IMR-90 (cell line): Measurements from ENCODE around the gene DOCK6. TPM values are rescaled to one million over a fixed set of nuclear protein-coding genes. Genes with fewer than 3 reads are reported as not detected.

Source experiments
- ATAC-seq: fragments of 200-7000 bp; cut with Tn5 transposase; 2 replicates; pipeline ENCODE4 v1.9.1; 2020; ENCODE audit warnings: low read depth, mild to moderate bottlenecking, moderate library complexity
- BruUV-seq: library from RNA; stranded (reverse); fragments of 400-500 nt; replicated peaks from 2 replicates; lab custom pipeline; 2021; lab: Mats Ljungman, UMichigan
- CTCF ChIA-PET: fragments of 300-600 bp; formaldehyde crosslinking; extraction: SDS; loops from one replicate; lab custom pipeline; 2021; ENCODE audit warnings: antibody characterized with exemption; lab: Yijun Ruan, JAX
- POLR2A ChIA-PET: fragments of 300-600 bp; sonication (Branson Sonifier 250); formaldehyde crosslinking; loops from one replicate; lab custom pipeline; 2022; ENCODE audit warnings: antibody characterized with exemption; ENCODE audit not compliant: unreplicated experiment; lab: Charles Lee
- DNase-seq: peaks from one replicate; pipeline ENCODE4 v3.0.0; 2013
- H2AFZ ChIP-seq: replicated peaks from 2 replicates; pipeline ENCODE3; 2013; ENCODE audit warnings: low read length, mild to moderate bottlenecking; ENCODE audit not compliant: poor library complexity
- H2AK5ac ChIP-seq: 2 replicates; pipeline ENCODE4 v1.6.1; 2013; ENCODE audit warnings: low read depth, low read length, inconsistent platforms
- H2AK9ac ChIP-seq: replicated peaks from 2 replicates; pipeline ENCODE3; 2013; ENCODE audit warnings: mild to moderate bottlenecking, low read depth, low read length, moderate library complexity; ENCODE audit not compliant: poor library complexity
- H2BK120ac ChIP-seq: 2 replicates; pipeline ENCODE4 v1.6.1; 2013; ENCODE audit warnings: low read depth, low read length, inconsistent platforms
- H2BK15ac ChIP-seq: 3 replicates; pipeline ENCODE4 v1.6.1; 2013; ENCODE audit warnings: low read depth, low read length, inconsistent platforms
- H2BK20ac ChIP-seq: 2 replicates; pipeline ENCODE4 v1.6.1; 2013; ENCODE audit warnings: low read depth, mild to moderate bottlenecking, inconsistent platforms, low read length, moderate library complexity
- H2BK5ac ChIP-seq: 2 replicates; pipeline ENCODE4 v1.6.1; 2013; ENCODE audit warnings: mild to moderate bottlenecking, low read depth, low read length, inconsistent platforms; ENCODE audit not compliant: poor library complexity, severe bottlenecking
- H3K14ac ChIP-seq: replicated peaks from 2 replicates; pipeline ENCODE4 v1.6.1; 2013; ENCODE audit warnings: low read depth, low read length, inconsistent platforms
- H3K18ac ChIP-seq: 2 replicates; pipeline ENCODE4 v1.6.1; 2013; ENCODE audit warnings: low read depth, low read length, control low read depth
- H3K23ac ChIP-seq: 2 replicates; pipeline ENCODE4 v1.6.1; 2013; ENCODE audit warnings: low read depth, low read length, inconsistent platforms
- H3K27ac ChIP-seq: 2 replicates; pipeline ENCODE4 v1.5.1; 2013; ENCODE audit warnings: mild to moderate bottlenecking, control low read depth, low read length; ENCODE audit not compliant: insufficient read depth
- H3K27me3 ChIP-seq: 2 replicates; pipeline ENCODE4 v1.6.1; 2013; ENCODE audit warnings: low read length; ENCODE audit not compliant: control insufficient read depth, insufficient read depth
- H3K36me3 ChIP-seq: 2 replicates; pipeline ENCODE4 v1.6.1; 2013; ENCODE audit warnings: low read length, mixed read lengths; ENCODE audit not compliant: control insufficient read depth, insufficient read depth
- H3K4ac ChIP-seq: 2 replicates; pipeline ENCODE4 v1.6.1; 2013; ENCODE audit warnings: low read depth, low read length, inconsistent platforms
- H3K4me1 ChIP-seq: 2 replicates; pipeline ENCODE4 v1.6.1; 2013; ENCODE audit warnings: low read length, mixed read lengths; ENCODE audit not compliant: control insufficient read depth, insufficient read depth
- H3K4me2 ChIP-seq: 2 replicates; pipeline ENCODE4 v1.6.1; 2013; ENCODE audit warnings: low read depth, mild to moderate bottlenecking, control low read depth, low read length, moderate library complexity
- H3K4me3 ChIP-seq: 2 replicates; pipeline ENCODE4 v1.5.1; 2013; ENCODE audit warnings: low read depth, mild to moderate bottlenecking, control low read depth, low read length, moderate library complexity; ENCODE audit not compliant: insufficient read depth
- H3K56ac ChIP-seq: 2 replicates; pipeline ENCODE4 v1.6.1; 2013; ENCODE audit warnings: low read length, inconsistent platforms; ENCODE audit not compliant: insufficient read depth; ENCODE audit errors: extremely low read depth
- H3K79me1 ChIP-seq, 2 experiments: 2 replicates each; pipeline ENCODE4 v1.6.1; 2013; ENCODE audit warnings: low read length in 2 of 2, inconsistent platforms in 1 of 2, low read depth in 1 of 2
- H3K9ac ChIP-seq: 2 replicates; pipeline ENCODE4 v1.6.1; 2013; ENCODE audit warnings: low read depth, low read length, control low read depth
- H3K9me1 ChIP-seq: 2 replicates; pipeline ENCODE4 v1.6.1; 2013; ENCODE audit warnings: low read length, inconsistent platforms; ENCODE audit not compliant: insufficient read depth
- H3K9me3 ChIP-seq: 2 replicates; pipeline ENCODE4 v1.6.1; 2013; ENCODE audit warnings: low read length; ENCODE audit not compliant: control insufficient read depth, insufficient read depth
- H4K20me1 ChIP-seq: 2 replicates; pipeline ENCODE4 v1.6.1; 2013; ENCODE audit warnings: low read length, inconsistent platforms; ENCODE audit not compliant: insufficient read depth
- H4K5ac ChIP-seq: 2 replicates; pipeline ENCODE4 v1.6.1; 2013; ENCODE audit warnings: mild to moderate bottlenecking, low read depth, low read length, control low read depth
- H4K8ac ChIP-seq, 2 experiments: 2 replicates each; pipeline ENCODE4 v1.6.1; 2013; ENCODE audit warnings: low read depth in 2 of 2, low read length in 2 of 2, control low read depth in 1 of 2, inconsistent platforms in 1 of 2
- H4K91ac ChIP-seq: 2 replicates; pipeline ENCODE4 v1.6.1; 2013; ENCODE audit warnings: low read depth, low read length, inconsistent platforms; ENCODE audit not compliant: insufficient read depth
- RAD21 ChIP-seq: IDR thresholded peaks from 2 replicates; pipeline ENCODE4 v1.6.1; 2012; ENCODE audit warnings: low read length, improper control_type of control experiment
- USF2 ChIP-seq: fragments of 150-350 bp; IDR thresholded peaks from 2 replicates; pipeline ENCODE4 v1.6.1; 2017; ENCODE audit warnings: mild to moderate bottlenecking, antibody characterized with exemption, low read length, low read depth
- WGBS, 2 experiments: methylation state at CpG; one replicate each; pipeline versions ENCODE4 v1.1.5 to v1.1.7; 2013; ENCODE audit warnings: missing lambda C conversion rate in 2 of 2; ENCODE audit not compliant: insufficient read length in 1 of 2; ENCODE audit errors: extremely low coverage in 2 of 2; 5-methylcytosine and 5-hydroxymethylcytosine counted together
- dilution Hi-C: fragments of 300-500 bp; cut with HindIII; formaldehyde crosslinking; loops from one replicate; pipeline ENCODE4 v1.14.3; 2018; ENCODE audit warnings: low sequenced_read_pairs; ENCODE audit not compliant: unreplicated experiment
- in situ Hi-C: fragments of 300-500 bp; cut with MboI; formaldehyde crosslinking; loops from 3 replicates; pipeline ENCODE4 v1.14.3; 2019; ENCODE audit warnings: low sequenced_read_pairs, inconsistent platforms, mixed read lengths
- intact Hi-C: fragments of 100-400 bp; cut with micrococcal nuclease; formaldehyde crosslinking; loops from 2 replicates; pipeline ENCODE4 v1.10.0; 2022
- polyA plus RNA-seq, 3 experiments: library from polyadenylated mRNA; depleted of rRNA; stranded (reverse); fragments of >200 nt; gene quantifications; 2 replicates each; pipeline ENCODE4 v1.2.3, GENCODE V29; 2012; ENCODE audit warnings: low replicate concordance in 1 of 3
- total RNA-seq: library from RNA; depleted of rRNA; stranded (reverse); fragments of >200 nt; gene quantifications from 2 replicates; pipeline ENCODE4 v1.2.3, GENCODE V29; 2012

Gene DOCK6
- total and polyA plus RNA-seq, 2 of the 4 experiments (the other 2 are of a cell fraction), result 5.0 to 18.4 TPM

- ChIA-PET POLR2A (no interaction called here), CTCF (interaction anchor here (0.7 kb wide), 1 partner anchor 73 kb away, joined by 6 read pairs; no protein-coding TSS in a partner anchor)
- no peak overlapping the region for H3K27ac ChIP-seq
- H2AFZ ChIP-seq, result no peak overlapping the region
- H3K4me3 ChIP-seq, result no peak overlapping the region
- no peaks in the 10 kb centered on the region for H3K9me3 ChIP-seq
- H2BK20ac ChIP-seq, result 0 out of 2 replicates have a peak overlapping the region, but pooled peaks have one; percentile 30
- peaks cover 24 to 53% of the 10 kb centered on the region in 2 experiments for H3K79me1 ChIP-seq
- H2AK9ac ChIP-seq, result peak overlapping the region; percentile 89
- peaks cover 18% of the 10 kb centered on the region for H3K36me3 ChIP-seq
- DNase-seq, result no peak
- H3K23ac ChIP-seq, result peak overlapping the region; percentile 76; the same call in 1 of the 2 replicates
- BruUV-seq, result no TSS peak
- peaks cover 16% of the 10 kb centered on the region for H3K9me1 ChIP-seq
- H4K5ac ChIP-seq, result no peak overlapping the region
- ATAC-seq, result no peak
- peak overlapping the region; percentile 86; the same call in 1 of the 2 replicates for H2AK5ac ChIP-seq
- H3K9ac ChIP-seq, result no peak overlapping the region
- WGBS, 2 experiments, result 76% methylated on average over 4 of the region's 7 CpGs; no CpG with 5 or more reads in 1 of the 2 experiments
- H3K56ac ChIP-seq, result no peak overlapping the region
- TF ChIP-seq USF2, result peak; percentile 66
- no peak for TF ChIP-seq RAD21
- no peak overlapping the region for H3K18ac ChIP-seq
- H3K27me3 ChIP-seq, result no peaks in the 10 kb centered on the region
- peak overlapping the region; percentile 60; the same call in 1 of the 3 replicates for H2BK15ac ChIP-seq
- no peak overlapping the region for H3K4me2 ChIP-seq
- peak overlapping the region; percentile 57 for H2BK120ac ChIP-seq
- no peak overlapping the region for H2BK5ac ChIP-seq
- intact Hi-C loops, result no loop called here
- H4K20me1 ChIP-seq, result peaks cover 5% of the 10 kb centered on the region; the same call in 1 of the 2 replicates
- H3K4me1 ChIP-seq, result peaks cover 27% of the 10 kb centered on the region
- in situ Hi-C loops, result no loop called here
- peak overlapping the region; percentile 72; the same call in 1 of the 2 replicates for H3K4ac ChIP-seq
- H3K14ac ChIP-seq, result peak overlapping the region; percentile 65; the same call in 1 of the 2 replicates
- H4K91ac ChIP-seq, result peak overlapping the region; percentile 39
- dilution Hi-C loops, result no loop called here
- H4K8ac ChIP-seq, result peak overlapping the region in 1 of 2 experiments; percentile 4; a peak in 1 of 4 replicates
Observed at GRCh38 chr19:11198769-11199424, 63.4 kb downstream of the DOCK6 start.
